GM19372 (cell line): ENCODE results near the gene PLCB3.

Experiments used
- ATAC-seq: cut with Tn5 transposase; IDR thresholded peaks from one replicate; pipeline ENCODE4 v1.9.1; 2021; ENCODE audit warnings: mild to moderate bottlenecking, low read depth, moderate library complexity; ENCODE audit not compliant: unreplicated experiment

PLCB3 gene

DNA sequence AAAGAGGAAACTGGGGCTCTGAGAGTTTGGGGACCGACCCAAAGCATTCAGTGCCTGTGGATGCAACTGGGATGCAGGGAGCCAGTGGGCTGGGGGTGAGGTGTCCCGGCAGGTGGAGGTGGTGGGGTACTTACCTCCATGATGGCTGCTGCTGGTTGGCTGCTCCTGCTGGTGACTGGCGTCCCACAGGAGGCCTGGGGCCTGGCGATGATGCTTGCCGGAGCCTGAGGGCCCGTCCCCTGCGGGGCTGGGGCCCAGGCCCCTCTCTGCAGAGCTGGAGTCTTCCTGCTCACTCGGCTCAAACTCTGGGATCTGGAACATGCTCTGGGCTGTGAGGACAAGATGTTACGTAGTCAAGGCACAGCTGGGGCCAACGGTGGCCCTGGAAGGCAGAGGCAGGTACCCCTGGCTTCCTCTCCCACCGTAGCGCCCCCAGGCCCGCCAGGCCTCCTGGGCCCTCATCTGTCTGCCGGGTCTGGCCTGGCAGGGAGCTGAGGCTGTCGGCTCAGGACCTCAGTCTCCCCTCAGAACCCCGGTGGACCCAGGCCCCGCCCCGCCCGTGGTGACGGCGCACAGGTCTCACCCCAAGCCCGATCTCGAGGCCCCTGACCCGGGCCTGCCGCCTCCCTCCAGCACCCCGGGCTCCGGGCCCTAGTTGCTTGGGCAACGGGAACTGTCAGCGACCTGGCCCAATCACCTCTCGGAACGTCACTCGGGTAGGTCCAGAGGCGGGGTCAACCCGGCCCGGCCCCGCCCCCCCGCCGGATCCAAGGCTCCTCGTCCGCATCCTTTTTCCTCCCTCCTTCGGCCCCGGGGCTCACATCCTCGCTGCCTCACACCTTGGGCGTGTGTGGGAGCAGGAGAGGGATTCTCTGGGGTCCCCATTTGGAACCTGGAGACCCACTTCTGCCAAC lies 33.0 kb downstream of the PLCB3 start, which contains the start of gene BAD:
Gene BAD, minus strand, starts transcription at position 618 of the 914 bp plus-strand sequence. Its CDS starts 297 bp downstream, at position 321.
- ATAC-seq, result peak; percentile 66

DNA sequence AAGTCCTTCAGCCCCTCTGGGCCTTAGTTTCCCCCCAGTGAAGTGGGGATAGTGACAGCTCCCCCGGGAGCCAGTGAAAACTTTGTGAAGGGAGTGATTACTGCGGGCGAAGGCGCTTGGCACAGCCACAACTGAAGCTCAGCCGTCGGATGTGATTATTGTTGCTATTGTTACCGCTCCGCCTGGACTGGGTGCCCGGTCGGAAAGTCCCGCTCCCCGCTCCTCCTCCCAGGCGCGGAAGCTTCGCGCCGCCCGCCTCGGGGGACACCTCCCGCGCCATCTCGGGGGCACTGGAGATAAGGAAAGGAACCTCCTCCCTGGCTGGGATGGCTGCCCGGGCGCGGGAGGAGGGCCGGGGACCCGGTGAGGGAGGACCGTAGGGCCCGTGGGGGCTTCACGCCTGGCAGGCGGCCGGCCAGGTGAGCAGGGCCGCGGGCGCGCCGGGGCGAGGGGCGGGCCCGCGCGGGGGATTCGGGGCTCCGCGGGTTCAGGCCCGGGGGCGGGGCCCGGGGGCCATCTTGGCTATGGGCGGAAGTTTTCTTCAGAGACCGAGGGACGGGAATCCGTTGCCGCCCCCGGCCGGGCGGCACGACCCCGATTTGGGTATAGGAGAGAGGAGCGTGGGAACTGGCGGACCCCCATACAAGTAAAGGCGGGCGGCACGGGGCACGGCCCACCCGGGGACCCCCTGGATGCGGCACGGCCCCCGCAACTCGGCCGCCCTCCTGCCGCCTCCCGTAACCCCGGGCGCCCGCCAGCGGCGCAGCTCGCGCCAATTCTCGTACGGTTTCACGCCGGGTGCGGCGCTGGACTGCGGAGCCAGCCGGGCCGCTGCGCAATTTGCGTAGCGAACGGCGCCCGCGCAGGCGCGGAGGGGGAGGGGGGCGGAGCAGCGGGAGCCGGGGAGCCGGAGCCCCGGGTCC lies 33.9 kb downstream of the PLCB3 start, which contains the start of gene GPR137:
Gene GPR137, plus strand, starts transcription at position 887 of the 923 bp plus-strand sequence. CDS start 677 bp downstream, outside the sequence.
- peak; percentile 60 for ATAC-seq

DNA sequence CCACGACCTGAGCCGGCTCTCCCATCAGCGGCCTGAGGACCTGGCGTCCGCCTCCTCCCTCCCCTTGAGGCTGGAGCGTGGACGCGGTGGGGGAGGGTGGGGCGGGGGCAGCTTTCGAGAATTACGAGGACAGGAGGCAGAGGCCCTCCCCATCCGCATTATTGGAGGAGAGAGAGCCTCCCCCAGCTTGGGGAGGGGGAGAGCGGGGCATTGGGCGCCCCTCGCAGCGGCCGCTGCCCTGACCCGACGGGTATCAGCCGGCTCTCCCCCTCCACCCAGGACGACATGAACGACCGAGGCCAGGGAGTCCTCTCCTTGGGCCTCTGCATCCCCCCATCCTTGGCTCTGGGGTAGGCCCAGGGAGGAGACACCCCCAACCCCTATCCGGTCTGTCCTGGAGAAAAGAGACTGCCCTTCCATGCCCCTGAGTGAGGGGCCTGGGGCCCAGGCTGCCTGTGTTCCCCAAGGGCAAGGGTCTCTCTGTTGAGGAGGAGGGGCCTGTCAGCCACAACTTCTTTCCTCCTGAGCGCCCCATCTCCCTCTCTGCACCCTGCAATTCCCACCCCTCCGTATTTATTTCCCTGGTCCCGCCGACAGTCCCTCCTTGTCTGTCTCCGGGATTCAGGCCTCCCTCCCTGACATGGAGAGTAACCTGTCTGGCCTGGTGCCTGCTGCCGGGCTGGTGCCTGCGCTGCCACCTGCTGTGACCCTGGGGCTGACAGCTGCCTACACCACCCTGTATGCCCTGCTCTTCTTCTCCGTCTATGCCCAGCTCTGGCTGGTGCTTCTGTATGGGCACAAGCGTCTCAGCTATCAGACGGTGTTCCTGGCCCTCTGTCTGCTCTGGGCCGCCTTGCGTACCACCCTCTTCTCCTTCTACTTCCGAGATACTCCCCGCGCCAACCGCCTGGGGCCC lies 34.8 kb downstream of the PLCB3 start:
- ATAC-seq, result no peak

DNA sequence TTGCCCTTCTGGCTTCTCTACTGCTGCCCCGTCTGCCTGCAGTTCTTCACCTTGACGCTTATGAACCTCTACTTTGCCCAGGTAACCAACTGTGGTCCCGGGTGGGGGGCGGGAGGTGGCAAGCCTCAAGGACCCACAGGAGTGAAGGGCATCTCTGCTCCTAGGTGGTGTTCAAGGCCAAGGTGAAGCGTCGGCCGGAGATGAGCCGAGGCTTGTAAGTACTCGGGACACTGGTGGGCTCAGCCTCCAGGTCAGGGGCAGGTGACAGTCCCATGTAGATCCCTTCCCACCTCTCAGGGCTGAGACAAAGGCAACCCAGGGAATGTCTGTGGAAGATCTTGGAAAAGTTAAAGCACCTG lies 35.5 kb downstream of the PLCB3 start:
- no peak for ATAC-seq

DNA sequence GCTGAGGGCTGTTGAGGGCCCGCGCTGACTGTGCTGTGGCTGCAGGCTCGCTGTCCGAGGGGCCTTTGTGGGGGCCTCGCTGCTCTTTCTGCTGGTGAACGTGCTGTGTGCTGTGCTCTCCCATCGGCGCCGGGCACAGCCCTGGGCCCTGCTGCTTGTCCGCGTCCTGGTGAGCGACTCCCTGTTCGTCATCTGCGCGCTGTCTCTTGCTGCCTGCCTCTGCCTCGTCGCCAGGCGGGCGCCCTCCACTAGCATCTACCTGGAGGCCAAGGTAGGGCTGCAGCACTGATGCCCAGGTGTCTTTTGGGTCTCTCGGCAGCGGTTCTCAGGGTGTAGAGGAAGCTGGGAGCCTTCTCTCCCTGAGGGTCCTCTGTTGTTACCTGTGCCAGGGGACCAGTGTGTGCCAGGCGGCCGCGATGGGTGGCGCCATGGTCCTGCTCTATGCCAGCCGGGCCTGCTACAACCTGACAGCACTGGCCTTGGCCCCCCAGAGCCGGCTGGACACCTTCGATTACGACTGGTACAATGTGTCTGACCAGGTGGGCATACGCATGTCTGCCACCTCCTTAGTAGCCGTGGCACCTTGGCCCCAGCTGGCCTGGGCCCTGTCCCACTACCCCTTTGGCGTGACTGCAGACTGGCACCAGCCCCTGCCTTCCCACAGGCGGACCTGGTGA lies 36.5 kb downstream of the PLCB3 start:
- ATAC-seq, result no peak

DNA sequence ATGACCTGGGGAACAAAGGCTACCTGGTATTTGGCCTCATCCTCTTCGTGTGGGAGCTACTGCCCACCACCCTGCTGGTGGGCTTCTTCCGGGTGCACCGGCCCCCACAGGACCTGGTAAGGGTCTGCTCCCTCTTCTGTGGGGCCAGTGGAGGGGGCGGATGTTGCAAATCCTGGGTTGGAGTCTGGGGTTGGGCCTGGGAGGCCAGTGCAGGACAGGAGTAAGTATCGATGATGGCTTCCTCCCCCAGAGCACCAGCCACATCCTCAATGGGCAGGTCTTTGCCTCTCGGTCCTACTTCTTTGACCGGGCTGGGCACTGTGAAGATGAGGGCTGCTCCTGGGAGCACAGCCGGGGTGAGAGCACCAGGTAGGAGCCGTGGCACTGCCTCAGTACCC lies 37.0 kb downstream of the PLCB3 start:
- no peak for ATAC-seq

DNA sequence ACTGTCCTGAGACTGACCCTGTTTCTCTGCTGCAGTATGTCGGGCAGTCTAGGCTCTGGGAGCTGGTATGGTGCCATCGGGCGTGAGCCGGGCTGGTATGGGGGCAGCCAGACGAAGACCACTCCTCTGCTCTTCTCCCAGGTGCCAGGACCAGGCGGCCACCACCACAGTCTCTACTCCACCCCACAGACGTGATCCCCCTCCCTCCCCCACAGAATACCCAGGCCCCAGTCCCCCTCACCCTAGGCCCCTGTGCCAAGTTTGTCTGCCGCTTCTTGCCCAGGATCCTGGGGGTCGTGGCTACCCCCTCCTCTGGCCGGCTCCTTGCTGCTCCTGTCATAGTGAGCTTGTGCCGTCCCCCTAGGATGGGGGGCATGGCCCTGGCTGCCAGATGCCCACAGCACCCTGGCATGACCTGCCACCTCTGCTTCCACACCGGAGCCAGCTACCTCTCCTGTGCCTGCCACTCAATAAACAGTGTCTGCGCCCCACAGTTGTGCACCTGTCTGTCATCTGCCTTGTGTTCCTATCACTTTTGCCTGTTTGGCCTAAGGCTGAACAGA lies 37.8 kb downstream of the PLCB3 start:
- ATAC-seq, result no peak

DNA sequence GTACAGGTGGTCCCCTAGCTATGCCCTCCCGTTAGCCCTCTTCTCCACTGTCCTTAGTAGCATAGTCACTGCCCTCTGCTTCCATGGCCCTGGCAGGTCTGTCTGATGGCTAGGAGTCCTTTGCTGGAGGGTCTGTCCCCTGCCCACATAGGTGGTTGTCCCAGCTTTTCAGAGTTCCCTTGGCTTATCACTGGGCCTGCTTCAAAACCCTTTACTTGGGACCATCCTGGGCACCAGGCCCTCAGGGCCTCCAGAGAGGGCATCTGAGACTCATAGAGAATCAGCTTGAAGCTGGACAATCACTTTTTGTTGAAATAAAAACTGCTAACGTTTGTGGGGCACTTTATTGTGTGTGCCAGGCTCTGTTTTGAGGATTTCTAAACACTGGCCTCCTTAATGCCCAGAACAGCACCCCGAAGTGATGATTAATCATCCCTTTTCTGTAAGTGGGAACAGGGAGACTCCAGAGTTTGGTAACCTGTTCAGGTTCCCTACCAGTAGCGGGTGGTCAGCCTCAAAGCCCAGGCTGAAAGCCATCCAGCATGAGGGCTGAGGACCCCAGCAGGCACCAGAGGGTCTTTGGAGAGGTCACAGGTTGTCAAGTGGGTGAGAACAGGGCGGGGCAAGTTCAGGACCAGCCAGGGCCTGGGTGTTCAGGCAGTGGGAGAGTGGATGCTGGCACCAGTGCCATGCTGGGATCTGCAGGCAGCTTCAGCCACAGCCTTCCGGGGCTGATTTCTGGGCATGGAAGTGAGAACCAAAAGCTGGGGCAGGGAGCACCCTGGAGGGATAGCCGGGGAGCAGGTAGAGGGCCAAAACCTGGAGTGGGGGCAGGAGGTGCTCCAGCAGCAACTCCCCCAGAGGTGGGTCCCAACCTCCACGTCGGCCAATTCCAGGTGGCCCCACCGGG lies 39.3 kb downstream of the PLCB3 start:
- ATAC-seq, result no peak

DNA sequence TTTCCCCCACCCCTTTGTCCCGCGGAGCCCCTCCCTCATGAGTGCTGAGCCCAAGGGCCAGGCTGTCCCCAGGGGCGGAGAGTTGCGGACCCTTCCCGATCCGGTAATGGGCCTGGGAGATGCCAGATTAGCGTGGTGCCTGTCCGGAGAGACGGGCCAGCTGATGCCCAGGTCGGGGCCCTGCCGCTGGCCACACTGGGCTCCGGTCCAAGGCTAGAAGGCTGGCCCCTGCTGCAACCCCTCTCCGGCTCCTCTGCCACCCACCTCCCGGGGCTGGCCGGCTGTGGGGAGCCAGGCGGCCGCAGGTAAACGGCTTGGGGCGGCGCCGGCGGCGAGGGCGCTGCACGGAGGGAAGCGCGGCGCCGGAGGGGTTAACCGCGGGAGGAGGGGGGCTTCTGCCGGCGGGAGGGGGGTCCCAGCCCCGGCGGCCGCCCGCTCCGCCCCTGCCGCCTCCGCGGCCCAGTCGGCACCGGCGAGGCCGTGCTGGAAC lies 40.0 kb downstream of the PLCB3 start, which contains the start of gene KCNK4:
Gene KCNK4, plus strand, starts transcription at position 41 of the 490 bp plus-strand sequence. CDS start 1,717 bp downstream, outside the sequence.
- no peak for ATAC-seq

DNA sequence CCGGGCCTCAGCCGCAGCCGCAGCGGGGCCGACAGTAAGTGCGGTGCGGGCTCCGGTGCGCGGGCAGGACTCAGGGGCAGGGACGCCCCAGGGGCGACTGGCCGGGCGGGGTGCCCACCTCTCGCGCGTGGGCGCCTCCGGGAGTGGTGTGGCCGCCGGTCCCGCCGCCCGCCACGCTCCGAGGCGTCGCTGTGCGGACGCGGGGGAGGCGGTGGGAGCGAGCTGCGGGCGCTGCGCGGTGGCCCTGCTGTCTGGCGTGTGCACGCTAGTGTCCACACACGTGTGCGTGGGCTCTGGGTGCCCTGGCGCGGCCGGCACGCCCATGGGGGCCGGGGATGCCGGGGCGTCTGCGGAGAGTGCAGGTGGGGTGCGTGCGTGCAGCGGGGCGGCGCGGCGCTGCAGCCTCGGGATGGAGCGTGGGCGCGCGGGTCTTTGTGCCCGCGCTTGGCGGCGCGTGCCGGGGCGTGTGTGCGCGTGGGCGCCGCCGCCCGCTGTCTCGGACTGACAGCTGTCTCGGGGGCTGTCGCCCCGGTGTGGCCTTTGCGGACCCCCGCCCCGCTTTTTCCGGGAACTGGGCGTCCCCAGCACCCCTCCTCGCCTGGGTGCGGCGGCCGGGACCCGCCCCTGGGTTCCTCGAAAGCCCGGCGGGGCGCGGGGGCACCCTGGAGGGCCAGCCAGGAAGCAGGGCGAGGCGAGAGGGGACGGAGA lies 40.6 kb downstream of the PLCB3 start:
- ATAC-seq, result no peak

DNA sequence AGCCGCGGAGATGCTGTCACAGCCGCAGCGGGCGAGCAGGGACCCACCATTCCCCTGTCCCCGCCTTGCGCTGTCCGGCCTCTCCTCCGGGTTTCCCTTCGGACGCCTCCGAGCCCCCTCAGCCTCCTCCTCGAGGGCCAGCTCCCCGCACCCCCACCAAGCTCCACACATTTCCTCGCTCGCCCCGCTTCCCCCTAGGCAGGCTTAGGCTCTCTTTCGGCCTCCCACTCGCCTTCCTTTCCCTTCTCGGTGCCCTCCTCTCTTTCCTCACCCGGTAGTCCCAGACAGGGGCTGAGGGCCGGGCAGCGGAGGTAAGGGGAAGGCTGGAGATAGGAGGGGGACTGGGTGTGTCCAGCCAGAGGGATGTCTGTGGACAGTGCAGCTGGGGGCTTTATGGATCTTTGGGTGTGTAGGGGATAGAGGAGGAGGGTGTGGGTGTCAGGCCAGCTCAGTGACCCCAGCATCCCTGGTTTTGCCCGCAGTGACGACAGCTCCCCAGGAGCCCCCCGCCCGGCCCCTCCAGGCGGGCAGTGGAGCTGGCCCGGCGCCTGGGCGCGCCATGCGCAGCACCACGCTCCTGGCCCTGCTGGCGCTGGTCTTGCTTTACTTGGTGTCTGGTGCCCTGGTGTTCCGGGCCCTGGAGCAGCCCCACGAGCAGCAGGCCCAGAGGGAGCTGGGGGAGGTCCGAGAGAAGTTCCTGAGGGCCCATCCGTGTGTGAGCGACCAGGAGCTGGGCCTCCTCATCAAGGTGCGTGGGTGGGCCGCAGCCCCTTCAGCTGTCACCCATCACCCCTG lies 41.3 kb downstream of the PLCB3 start:
- ATAC-seq, result no peak

DNA sequence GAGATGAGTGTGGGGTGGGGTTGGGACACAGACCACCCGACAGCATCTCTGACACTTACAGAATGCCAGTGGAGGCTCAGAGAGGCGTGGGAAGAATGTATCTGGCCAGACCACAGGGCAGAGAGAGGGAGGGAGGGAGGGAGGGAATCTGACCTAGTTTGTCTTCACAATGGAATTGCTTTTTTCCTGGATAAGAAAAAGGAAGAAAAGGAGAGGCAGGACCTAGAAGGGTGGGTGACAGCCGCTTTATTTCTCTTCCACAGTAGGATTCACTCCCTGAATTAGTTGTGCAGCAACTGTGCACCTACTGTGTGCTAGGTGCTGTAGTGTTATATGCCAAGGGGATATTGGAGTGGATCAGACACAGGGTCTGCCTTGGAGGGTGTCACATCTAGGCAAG lies 43.4 kb downstream of the PLCB3 start:
- no peak for ATAC-seq

DNA sequence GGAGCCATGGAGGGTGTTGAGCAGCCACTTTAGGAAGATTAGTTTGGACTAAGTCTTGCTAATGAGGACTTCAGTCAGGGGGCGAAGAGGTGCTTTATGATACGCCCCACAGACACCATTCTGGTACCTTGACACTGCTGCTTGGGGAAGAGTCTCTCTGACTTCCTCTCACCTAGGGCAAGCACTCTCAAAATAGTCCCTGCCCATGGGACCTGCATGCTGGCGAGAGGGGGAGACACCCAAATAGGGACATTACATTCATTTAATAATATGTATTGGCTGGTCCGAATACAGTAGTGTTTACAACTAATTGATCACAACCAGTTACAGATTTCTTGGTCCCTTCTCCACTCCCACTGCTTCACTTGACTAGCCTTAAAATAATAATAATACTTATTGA lies 44.4 kb downstream of the PLCB3 start:
- ATAC-seq, result no peak

DNA sequence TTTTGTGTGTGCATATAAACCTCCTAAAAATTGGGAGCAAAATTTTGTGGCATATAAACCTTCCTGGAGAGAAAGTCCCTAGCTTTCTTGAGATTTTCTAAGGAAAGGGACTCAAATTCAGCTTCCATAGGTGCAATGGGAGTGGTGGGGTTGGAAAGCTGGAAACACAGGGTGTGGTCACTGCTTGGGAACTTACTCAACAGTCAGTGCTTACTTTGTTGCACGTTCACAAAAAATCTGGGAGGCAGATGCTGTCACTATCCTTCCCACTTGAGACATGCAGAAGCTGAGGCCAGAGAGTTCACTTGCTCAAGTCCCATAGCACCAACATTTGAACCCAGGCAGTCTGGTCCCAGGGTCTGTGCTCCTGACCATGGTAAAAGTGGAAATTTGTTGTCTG lies 44.9 kb downstream of the PLCB3 start:
- no peak for ATAC-seq

DNA sequence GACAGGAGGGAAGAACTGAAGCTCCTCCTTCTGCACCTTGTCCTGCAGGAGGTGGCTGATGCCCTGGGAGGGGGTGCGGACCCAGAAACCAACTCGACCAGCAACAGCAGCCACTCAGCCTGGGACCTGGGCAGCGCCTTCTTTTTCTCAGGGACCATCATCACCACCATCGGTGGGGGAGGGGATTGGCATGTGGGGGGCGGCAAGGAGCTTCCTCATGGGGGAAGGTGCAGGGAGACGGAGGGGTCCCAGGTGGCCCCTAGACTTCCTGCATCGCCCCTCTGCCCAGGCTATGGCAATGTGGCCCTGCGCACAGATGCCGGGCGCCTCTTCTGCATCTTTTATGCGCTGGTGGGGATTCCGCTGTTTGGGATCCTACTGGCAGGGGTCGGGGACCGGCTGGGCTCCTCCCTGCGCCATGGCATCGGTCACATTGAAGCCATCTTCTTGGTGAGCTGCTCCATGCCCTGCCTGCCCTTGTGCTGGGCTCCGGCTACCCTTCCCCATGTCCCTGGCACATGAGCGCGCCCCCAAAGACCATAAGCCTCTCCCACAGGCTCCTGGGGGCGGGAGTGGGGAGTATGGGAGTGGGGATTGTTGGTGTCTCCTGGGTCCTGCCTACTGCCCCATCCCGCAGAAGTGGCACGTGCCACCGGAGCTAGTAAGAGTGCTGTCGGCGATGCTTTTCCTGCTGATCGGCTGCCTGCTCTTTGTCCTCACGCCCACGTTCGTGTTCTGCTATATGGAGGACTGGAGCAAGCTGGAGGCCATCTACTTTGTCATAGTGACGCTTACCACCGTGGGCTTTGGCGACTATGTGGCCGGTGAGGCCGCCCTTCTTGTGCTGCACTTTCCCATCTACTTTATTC lies 45.7 kb downstream of the PLCB3 start:
- no peak for ATAC-seq
